Mammary epithelial cell (primary cell): ENCODE data around the gene OSBPL9.

Experiments used
- EZH2 ChIP-seq: IDR thresholded peaks from 2 replicates; pipeline ENCODE4 v1.6.1; 2012; ENCODE audit warnings: low read length, inconsistent platforms, borderline replicate concordance
- TF ChIP-seq, protein P1 (sequence below), 2 donors: IDR thresholded peaks in 1 of 2; conservative IDR thresholded peaks in 1 of 2; 2 replicates each; pipeline ENCODE4 v1.5.1; 2011 to 2012; ENCODE audit warnings: inconsistent platforms in 2 of 2, low read length in 2 of 2, mild to moderate bottlenecking in 2 of 2, control low read depth in 1 of 2, low read depth in 1 of 2; ENCODE audit not compliant: insufficient read depth in 1 of 2; ENCODE audit errors: extremely low read depth in 1 of 2

DNA sequence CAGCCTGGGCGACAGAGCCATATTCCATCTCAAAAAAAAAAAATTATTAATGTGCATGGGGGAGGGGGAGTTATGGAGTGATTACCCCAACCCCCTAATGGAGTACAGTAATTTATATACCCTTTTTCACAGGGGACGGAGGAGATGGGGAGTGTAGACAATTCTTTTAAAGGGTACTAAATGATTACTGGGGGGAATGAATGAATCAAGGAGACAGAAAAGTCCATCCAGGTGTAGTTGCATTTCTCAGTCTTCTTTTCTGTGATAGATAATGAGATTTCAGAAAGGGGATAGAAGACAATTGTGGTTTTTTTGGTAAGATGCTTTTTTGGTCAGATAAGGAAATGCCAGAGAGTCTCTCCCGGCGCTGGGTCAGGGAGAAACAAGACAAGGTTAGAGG is 13.0 kb downstream of the OSBPL9 start:
- TF ChIP-seq, protein P1, sequence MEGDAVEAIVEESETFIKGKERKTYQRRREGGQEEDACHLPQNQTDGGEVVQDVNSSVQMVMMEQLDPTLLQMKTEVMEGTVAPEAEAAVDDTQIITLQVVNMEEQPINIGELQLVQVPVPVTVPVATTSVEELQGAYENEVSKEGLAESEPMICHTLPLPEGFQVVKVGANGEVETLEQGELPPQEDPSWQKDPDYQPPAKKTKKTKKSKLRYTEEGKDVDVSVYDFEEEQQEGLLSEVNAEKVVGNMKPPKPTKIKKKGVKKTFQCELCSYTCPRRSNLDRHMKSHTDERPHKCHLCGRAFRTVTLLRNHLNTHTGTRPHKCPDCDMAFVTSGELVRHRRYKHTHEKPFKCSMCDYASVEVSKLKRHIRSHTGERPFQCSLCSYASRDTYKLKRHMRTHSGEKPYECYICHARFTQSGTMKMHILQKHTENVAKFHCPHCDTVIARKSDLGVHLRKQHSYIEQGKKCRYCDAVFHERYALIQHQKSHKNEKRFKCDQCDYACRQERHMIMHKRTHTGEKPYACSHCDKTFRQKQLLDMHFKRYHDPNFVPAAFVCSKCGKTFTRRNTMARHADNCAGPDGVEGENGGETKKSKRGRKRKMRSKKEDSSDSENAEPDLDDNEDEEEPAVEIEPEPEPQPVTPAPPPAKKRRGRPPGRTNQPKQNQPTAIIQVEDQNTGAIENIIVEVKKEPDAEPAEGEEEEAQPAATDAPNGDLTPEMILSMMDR (conservative IDR thresholded peaks at IDR 0.05 in 1 of 2, IDR thresholded peaks at IDR 0.05 in 1 of 2; ENCODE audit: extremely low read depth in 1 of 2, insufficient read depth in 1 of 2, low read depth in 1 of 2, low read length in 2 of 2): no peak
- no peak for TF ChIP-seq EZH2
